Measurements from ENCODE around the gene C1QTNF2. TPM values are rescaled to one million over a fixed set of nuclear protein-coding genes. Genes with fewer than 3 reads are reported as not detected.

The C1QTNF2 gene
- total and polyA plus RNA-seq, 10 of the 15 experiments (the other 5 are each of a cell fraction or from before 2014, with no cell fraction given), result not detected

DNA sequence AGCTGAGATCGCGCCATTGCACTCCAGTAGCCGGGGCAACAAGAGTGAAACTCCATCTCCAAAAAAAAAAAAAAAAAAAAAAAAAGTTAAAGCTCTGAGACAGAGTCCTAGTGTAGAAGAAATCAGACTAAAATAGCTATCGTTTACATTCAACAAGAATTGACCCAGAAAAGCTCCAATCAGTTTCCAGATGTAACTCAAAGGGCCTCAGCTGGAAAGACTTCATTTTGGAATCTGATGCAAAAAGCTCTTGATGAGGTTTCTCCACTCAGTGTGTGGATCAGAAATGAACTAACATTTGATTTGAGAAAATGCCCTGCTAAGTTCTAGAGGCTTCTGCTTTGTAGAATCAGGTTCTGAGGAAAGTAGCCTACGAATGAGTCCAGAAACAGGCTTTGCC lies 7.2 kb upstream of the C1QTNF2 start:
- Histone ChIP-seq H3K36me3 (ENCODE audit: control insufficient read depth in 2 of 2, insufficient read depth in 2 of 2, low read length in 1 of 2) (no peaks in the 10 kb centered on the region), H3K4me2 (ENCODE audit: control insufficient read depth, insufficient read depth) (no peak overlapping the region), H3K79me2 (ENCODE audit: control insufficient read depth, insufficient read depth, low read length) (no peaks in the 10 kb centered on the region), H3K4me1 (ENCODE audit: control insufficient read depth, insufficient read depth, low read length) (no peaks in the 10 kb centered on the region), H3K9me3 (replicated peaks; ENCODE audit: control insufficient read depth, insufficient read depth, low read length) (no peaks in the 10 kb centered on the region), H3K4me3 (no peak overlapping the region), H3K27ac (ENCODE audit: control insufficient read depth, insufficient read depth) (no peak overlapping the region), H4K20me1 (ENCODE audit: control insufficient read depth, insufficient read depth) (no peaks in the 10 kb centered on the region), H3K9ac (ENCODE audit: control insufficient read depth, insufficient read depth, low read length) (no peak overlapping the region), H2AFZ (ENCODE audit: control insufficient read depth, low read depth, low read length) (no peak overlapping the region), H3K27me3 (replicated peaks in 1 of 2; ENCODE audit: control insufficient read depth in 2 of 2, insufficient read depth in 2 of 2, low read length in 1 of 2) (peaks cover 0 to 5% of the 10 kb centered on the region in 2 experiments; a peak in 1 of 4 replicates)
- TF ChIP-seq SUPT20H (IDR thresholded peaks at IDR 0.05; ENCODE audit: borderline replicate concordance, control insufficient read depth, low read depth, low read length) (no peak), HCFC1 (IDR thresholded peaks at IDR 0.05; ENCODE audit: low read length) (no peak)
- ChIA-PET CTCF (interaction anchor here (0.8 to 1.6 kb wide), 4 partner anchors 13 to 180 kb away, joined by 3 to 5 read pairs (median 4); no protein-coding TSS in a partner anchor), SMC1A (ENCODE audit: uncharacterized antibody, unreplicated experiment) (interaction anchor here (1.0 to 5.8 kb wide), 4 partner anchors 13 to 356 kb away, joined by 3 to 42 read pairs (median 4); no protein-coding TSS in a partner anchor), POLR2A (interaction anchor here (0.6 kb wide), 1 partner anchor 111 kb away, joined by 3 read pairs; no protein-coding TSS in a partner anchor), RAD21 (ENCODE audit: unreplicated experiment) (interaction anchor here (1.2 kb wide), 1 partner anchor 32 kb away, joined by 4 read pairs; no protein-coding TSS in a partner anchor)
- 51% methylated on average over 5 of the region's 5 CpGs for WGBS (ENCODE audit: insufficient coverage, insufficient replicate concordance, low lambda C conversion rate, missing lambda C conversion rate)
- no TSS peak for BruUV-seq (replicated peaks)
- in situ Hi-C loops (cut with MboI) (no loop called here), intact Hi-C loops (cut with micrococcal nuclease; ENCODE audit: unreplicated experiment) (no loop called here)
- no peak for DNase-seq (ENCODE audit: low read depth, low spot score)
- FAIRE-seq, result no peak
- no peak for ATAC-seq

DNA sequence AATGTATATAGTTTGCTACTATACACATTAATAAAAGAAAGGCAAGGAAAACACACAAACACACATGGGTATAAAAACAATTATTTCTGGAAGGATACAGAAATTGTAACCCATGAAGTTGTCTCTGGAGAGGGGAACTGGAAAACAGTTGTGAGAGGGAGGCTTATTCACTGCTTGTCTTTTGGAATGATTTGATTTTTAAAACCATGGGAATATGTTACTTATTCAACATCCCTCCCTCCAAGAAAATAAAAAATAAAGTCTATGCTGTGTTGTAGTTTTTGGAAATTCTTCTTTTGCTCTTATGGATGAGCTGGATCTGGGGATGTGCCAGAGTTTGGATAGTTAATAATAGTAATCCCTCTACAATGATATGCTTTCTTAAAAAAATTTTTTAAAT lies 6.0 kb upstream of the C1QTNF2 start:
- Histone ChIP-seq H3K79me2 (ENCODE audit: control insufficient read depth, insufficient read depth, low read length) (no peaks in the 10 kb centered on the region), H3K27ac (ENCODE audit: control insufficient read depth, insufficient read depth) (no peak overlapping the region), H3K9ac (ENCODE audit: control insufficient read depth, insufficient read depth, low read length) (no peak overlapping the region), H3K4me1 (ENCODE audit: control insufficient read depth, insufficient read depth, low read length) (no peaks in the 10 kb centered on the region), H4K20me1 (ENCODE audit: control insufficient read depth, insufficient read depth) (no peaks in the 10 kb centered on the region), H3K4me2 (ENCODE audit: control insufficient read depth, insufficient read depth) (no peak overlapping the region), H2AFZ (ENCODE audit: control insufficient read depth, low read depth, low read length) (no peak overlapping the region), H3K9me3 (replicated peaks; ENCODE audit: control insufficient read depth, insufficient read depth, low read length) (no peaks in the 10 kb centered on the region), H3K27me3 (replicated peaks in 1 of 2; ENCODE audit: control insufficient read depth in 2 of 2, insufficient read depth in 2 of 2, low read length in 1 of 2) (peaks cover 0 to 5% of the 10 kb centered on the region in 2 experiments; a peak in 2 of 4 replicates), H3K36me3 (ENCODE audit: control insufficient read depth in 2 of 2, insufficient read depth in 2 of 2, low read length in 1 of 2) (no peaks in the 10 kb centered on the region), H3K4me3 (no peak overlapping the region)
- no peak for ATAC-seq
- no peak for FAIRE-seq
- DNase-seq (ENCODE audit: low read depth, low spot score), result no peak
- CTCF ChIA-PET, result interaction anchor here (1.6 kb wide), 1 partner anchor 31 kb away, joined by 4 read pairs; no protein-coding TSS in a partner anchor
- SMC1A ChIA-PET (ENCODE audit: uncharacterized antibody, unreplicated experiment), result interaction anchor here (0.6 to 5.8 kb wide), 3 partner anchors 15 to 644 kb away, joined by 3 to 42 read pairs (median 3); no protein-coding TSS in a partner anchor
- POLR2A ChIA-PET, result no interaction called here
- in situ Hi-C loops (cut with MboI), result no loop called here
- RAD21 ChIA-PET (ENCODE audit: unreplicated experiment), result no interaction called here
- intact Hi-C loops (cut with micrococcal nuclease; ENCODE audit: unreplicated experiment), result no loop called here
- no TSS peak for BruUV-seq (replicated peaks)
- TF ChIP-seq, protein P1, sequence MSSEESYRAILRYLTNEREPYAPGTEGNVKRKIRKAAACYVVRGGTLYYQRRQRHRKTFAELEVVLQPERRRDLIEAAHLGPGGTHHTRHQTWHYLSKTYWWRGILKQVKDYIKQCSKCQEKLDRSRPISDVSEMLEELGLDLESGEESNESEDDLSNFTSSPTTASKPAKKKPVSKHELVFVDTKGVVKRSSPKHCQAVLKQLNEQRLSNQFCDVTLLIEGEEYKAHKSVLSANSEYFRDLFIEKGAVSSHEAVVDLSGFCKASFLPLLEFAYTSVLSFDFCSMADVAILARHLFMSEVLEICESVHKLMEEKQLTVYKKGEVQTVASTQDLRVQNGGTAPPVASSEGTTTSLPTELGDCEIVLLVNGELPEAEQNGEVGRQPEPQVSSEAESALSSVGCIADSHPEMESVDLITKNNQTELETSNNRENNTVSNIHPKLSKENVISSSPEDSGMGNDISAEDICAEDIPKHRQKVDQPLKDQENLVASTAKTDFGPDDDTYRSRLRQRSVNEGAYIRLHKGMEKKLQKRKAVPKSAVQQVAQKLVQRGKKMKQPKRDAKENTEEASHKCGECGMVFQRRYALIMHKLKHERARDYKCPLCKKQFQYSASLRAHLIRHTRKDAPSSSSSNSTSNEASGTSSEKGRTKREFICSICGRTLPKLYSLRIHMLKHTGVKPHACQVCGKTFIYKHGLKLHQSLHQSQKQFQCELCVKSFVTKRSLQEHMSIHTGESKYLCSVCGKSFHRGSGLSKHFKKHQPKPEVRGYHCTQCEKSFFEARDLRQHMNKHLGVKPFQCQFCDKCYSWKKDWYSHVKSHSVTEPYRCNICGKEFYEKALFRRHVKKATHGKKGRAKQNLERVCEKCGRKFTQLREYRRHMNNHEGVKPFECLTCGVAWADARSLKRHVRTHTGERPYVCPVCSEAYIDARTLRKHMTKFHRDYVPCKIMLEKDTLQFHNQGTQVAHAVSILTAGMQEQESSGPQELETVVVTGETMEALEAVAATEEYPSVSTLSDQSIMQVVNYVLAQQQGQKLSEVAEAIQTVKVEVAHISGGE (CRISPR knock-in tag; IDR thresholded peaks at IDR 0.05), result no peak
- TF ChIP-seq FOXM1 (IDR thresholded peaks at IDR 0.05; ENCODE audit: low read depth, low read length) (no peak), SUZ12 (IDR thresholded peaks at IDR 0.05; ENCODE audit: unreplicated experiment) (no peak), ZNF24 (IDR thresholded peaks at IDR 0.05) (no peak), SMAD5 (IDR thresholded peaks at IDR 0.05; ENCODE audit: low read depth) (no peak), MYC (IDR thresholded peaks at IDR 0.05; ENCODE audit: insufficient read depth, insufficient read length, insufficient replicate concordance, low read length, severe bottlenecking) (no peak)
- TF ChIP-seq, protein P2, sequence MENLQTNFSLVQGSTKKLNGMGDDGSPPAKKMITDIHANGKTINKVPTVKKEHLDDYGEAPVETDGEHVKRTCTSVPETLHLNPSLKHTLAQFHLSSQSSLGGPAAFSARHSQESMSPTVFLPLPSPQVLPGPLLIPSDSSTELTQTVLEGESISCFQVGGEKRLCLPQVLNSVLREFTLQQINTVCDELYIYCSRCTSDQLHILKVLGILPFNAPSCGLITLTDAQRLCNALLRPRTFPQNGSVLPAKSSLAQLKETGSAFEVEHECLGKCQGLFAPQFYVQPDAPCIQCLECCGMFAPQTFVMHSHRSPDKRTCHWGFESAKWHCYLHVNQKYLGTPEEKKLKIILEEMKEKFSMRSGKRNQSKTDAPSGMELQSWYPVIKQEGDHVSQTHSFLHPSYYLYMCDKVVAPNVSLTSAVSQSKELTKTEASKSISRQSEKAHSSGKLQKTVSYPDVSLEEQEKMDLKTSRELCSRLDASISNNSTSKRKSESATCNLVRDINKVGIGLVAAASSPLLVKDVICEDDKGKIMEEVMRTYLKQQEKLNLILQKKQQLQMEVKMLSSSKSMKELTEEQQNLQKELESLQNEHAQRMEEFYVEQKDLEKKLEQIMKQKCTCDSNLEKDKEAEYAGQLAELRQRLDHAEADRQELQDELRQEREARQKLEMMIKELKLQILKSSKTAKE (IDR thresholded peaks at IDR 0.05; ENCODE audit: low read depth, poor library complexity, severe bottlenecking), result no peak
- TF ChIP-seq, protein P3, sequence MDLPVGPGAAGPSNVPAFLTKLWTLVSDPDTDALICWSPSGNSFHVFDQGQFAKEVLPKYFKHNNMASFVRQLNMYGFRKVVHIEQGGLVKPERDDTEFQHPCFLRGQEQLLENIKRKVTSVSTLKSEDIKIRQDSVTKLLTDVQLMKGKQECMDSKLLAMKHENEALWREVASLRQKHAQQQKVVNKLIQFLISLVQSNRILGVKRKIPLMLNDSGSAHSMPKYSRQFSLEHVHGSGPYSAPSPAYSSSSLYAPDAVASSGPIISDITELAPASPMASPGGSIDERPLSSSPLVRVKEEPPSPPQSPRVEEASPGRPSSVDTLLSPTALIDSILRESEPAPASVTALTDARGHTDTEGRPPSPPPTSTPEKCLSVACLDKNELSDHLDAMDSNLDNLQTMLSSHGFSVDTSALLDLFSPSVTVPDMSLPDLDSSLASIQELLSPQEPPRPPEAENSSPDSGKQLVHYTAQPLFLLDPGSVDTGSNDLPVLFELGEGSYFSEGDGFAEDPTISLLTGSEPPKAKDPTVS (IDR thresholded peaks at IDR 0.05; ENCODE audit: low read depth, low read length), result no peak

All from GM12878 (cell line).